Heart left ventricle (tissue), 16 donors: ENCODE measurements around the gene NPC1L1. TPM values are rescaled to one million over a fixed set of nuclear protein-coding genes. Genes with fewer than 3 reads are reported as not detected.

Experiments
- ATAC-seq, 4 donors: fragments of 200-7000 bp; cut with Tn5 transposase; one replicate each; pipeline ENCODE4 v1.9.1; 2020 to 2022; ENCODE audit warnings: moderate library complexity in 4 of 4, mild to moderate bottlenecking in 3 of 4, moderate number of reproducible peaks in 1 of 4
- DNase-seq, 5 donors: peaks; one replicate each; pipeline ENCODE4 v3.0.0-alpha.2; 2020
- H3K27ac ChIP-seq, 12 donors: fragments of 200-600 bp; sonication (generic) in 4 of 12; one replicate each; pipeline versions ENCODE4 v1.5.0 to v1.8.0; 2016 to 2022; ENCODE audit warnings: mild to moderate bottlenecking in 2 of 12
- H3K27me3 ChIP-seq, 9 donors: fragments of 200-600 bp; sonication (generic) in 2 of 9; one replicate each; pipeline versions ENCODE4 v1.5.1 to v1.8.0; 2016 to 2022; ENCODE audit warnings: mild to moderate bottlenecking in 3 of 9
- H3K36me3 ChIP-seq, 9 donors: fragments of 200-600 bp; sonication (generic) in 2 of 9; one replicate each; pipeline versions ENCODE4 v1.5.0 to v1.8.0; 2018 to 2022; ENCODE audit warnings: mild to moderate bottlenecking in 2 of 9
- H3K4me1 ChIP-seq, 12 donors: fragments of 200-600 bp; sonication (generic) in 4 of 12; one replicate each; pipeline versions ENCODE4 v1.5.0 to v1.8.0; 2016 to 2022; ENCODE audit warnings: mild to moderate bottlenecking in 3 of 12
- H3K4me3 ChIP-seq, 12 donors: fragments of 200-600 bp; sonication (generic) in 4 of 12; one replicate each; pipeline versions ENCODE4 v1.5.0 to v1.8.0; 2017 to 2022; ENCODE audit warnings: mild to moderate bottlenecking in 9 of 12, moderate library complexity in 4 of 12
- H3K9me3 ChIP-seq, 12 donors: fragments of 200-600 bp; sonication (generic) in 4 of 12; one replicate each; pipeline versions ENCODE4 v1.5.0 to v1.8.0; 2016 to 2022; ENCODE audit warnings: mild to moderate bottlenecking in 1 of 12
- POLR2A ChIP-seq, 2 donors: fragments of 450-650 bp; IDR thresholded peaks; one replicate each; pipeline ENCODE4 v1.6.1; 2017; ENCODE audit warnings: antibody characterized with exemption in 2 of 2, mild to moderate bottlenecking in 2 of 2, moderate library complexity in 2 of 2
- WGBS, 4 donors: extraction: QIAGEN DNeasy Blood & Tissue Kit in 2 of 4; methylation state at CpG; one replicate each; pipeline versions ENCODE4 v1.1.5 to v1.1.7; 2013 to 2018; 5-methylcytosine and 5-hydroxymethylcytosine counted together
- intact Hi-C, 10 donors: fragments of 100-400 bp; cut with DNase I; formaldehyde crosslinking; loops; one replicate each; pipeline versions ENCODE4 v1.11.1 to v1.14.2; 2022
- long read RNA-seq, 3 donors: library from polyadenylated mRNA; unstranded; transcript quantifications; one replicate each; pipeline ENCODE4 v2.0.0, GENCODE V29; 2020 to 2021
- polyA plus RNA-seq, 2 donors: library from polyadenylated mRNA; stranded (reverse); fragments of 200-250 nt; gene quantifications; one replicate each; pipeline ENCODE4 v1.2.3, GENCODE V29; 2013
- total RNA-seq, 9 donors: library from RNA; depleted of rRNA in 2 of 9; stranded (reverse); fragments of >200 nt in 2 of 9; fragmentation: NEBNext Ultra II Directional in 3 of 9; extraction: Animal tissue kit (Norgen Biotek cat#: 25700) in 3 of 9; gene quantifications; one replicate each; pipeline versions ENCODE4 v1.1.0 to v1.2.4, GENCODE V29; 2016 to 2023
- TF ChIP-seq, protein P1 (sequence below), 12 donors: fragments of 200-600 bp; sonication (generic) in 4 of 12; IDR thresholded peaks; one replicate each; pipeline versions ENCODE4 v1.5.0 to v1.8.0; 2018 to 2022; ENCODE audit warnings: antibody characterized with exemption in 12 of 12, mild to moderate bottlenecking in 5 of 12
- donor health status: ischemic (EF 13 %, LVEDD 7.1; RV severe dilation, severe dysfunction).
- donor health status: healthy with polysubstance abuse.
- donor health status: DM: no; HTN: yes; CAD: no.
- donor health status: DM: no; HTN: no; CAD: no.
- donor health status: ischemic (EF 25% LVEDD 6.9; RV normal size, moderate dysfunction).
- donor health status: ischemic (EF 25% LVEDD 5.7; RV mildly dilated, moderate dysfunction).
- donor health status: healthy.
- donor health status: DM: yes; HTN: yes; CAD: no.
- donor health status: ischemic (EF 35%, LVEDD 5.7; RV mildly dilated, moderate dysfunction).
- donor health status: nonischemic (EF 11% LVEDD 7.7; RV severe dilation, severe dysfunction).
- donor health status: DM: yes; HTN: yes; CAD: no.
- donor health status: PGD.
- donor health status: ischemic (EF 29% LVEDD 5.4; RV normal size, mild dysfunction).
- donor health status: nonischemic (EF 23%, LVEDD 6.1; RV moderate dilation, normal function).

The NPC1L1 gene, protein sequence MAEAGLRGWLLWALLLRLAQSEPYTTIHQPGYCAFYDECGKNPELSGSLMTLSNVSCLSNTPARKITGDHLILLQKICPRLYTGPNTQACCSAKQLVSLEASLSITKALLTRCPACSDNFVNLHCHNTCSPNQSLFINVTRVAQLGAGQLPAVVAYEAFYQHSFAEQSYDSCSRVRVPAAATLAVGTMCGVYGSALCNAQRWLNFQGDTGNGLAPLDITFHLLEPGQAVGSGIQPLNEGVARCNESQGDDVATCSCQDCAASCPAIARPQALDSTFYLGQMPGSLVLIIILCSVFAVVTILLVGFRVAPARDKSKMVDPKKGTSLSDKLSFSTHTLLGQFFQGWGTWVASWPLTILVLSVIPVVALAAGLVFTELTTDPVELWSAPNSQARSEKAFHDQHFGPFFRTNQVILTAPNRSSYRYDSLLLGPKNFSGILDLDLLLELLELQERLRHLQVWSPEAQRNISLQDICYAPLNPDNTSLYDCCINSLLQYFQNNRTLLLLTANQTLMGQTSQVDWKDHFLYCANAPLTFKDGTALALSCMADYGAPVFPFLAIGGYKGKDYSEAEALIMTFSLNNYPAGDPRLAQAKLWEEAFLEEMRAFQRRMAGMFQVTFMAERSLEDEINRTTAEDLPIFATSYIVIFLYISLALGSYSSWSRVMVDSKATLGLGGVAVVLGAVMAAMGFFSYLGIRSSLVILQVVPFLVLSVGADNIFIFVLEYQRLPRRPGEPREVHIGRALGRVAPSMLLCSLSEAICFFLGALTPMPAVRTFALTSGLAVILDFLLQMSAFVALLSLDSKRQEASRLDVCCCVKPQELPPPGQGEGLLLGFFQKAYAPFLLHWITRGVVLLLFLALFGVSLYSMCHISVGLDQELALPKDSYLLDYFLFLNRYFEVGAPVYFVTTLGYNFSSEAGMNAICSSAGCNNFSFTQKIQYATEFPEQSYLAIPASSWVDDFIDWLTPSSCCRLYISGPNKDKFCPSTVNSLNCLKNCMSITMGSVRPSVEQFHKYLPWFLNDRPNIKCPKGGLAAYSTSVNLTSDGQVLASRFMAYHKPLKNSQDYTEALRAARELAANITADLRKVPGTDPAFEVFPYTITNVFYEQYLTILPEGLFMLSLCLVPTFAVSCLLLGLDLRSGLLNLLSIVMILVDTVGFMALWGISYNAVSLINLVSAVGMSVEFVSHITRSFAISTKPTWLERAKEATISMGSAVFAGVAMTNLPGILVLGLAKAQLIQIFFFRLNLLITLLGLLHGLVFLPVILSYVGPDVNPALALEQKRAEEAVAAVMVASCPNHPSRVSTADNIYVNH (N-terminal part only)
- total RNA-seq: under 1 TPM in 5 of 9 donors, not detected in 4; 0.07 to 0.25 (median 0.14) TPM
- polyA plus RNA-seq: under 1 TPM; 0.03 to 0.11 TPM
- long read RNA-seq, donor 1, partial matches to known transcripts: 1 of 1 reads
- long read RNA-seq, donor 1, other reads (novel, unspliced or antisense): 0 of 1 reads
- long read RNA-seq, donor 2, partial matches to known transcripts: 1 of 1 reads
- long read RNA-seq, donor 2, other reads (novel, unspliced or antisense): 0 of 1 reads
- long read RNA-seq, donor 3: 0 reads

DNA sequence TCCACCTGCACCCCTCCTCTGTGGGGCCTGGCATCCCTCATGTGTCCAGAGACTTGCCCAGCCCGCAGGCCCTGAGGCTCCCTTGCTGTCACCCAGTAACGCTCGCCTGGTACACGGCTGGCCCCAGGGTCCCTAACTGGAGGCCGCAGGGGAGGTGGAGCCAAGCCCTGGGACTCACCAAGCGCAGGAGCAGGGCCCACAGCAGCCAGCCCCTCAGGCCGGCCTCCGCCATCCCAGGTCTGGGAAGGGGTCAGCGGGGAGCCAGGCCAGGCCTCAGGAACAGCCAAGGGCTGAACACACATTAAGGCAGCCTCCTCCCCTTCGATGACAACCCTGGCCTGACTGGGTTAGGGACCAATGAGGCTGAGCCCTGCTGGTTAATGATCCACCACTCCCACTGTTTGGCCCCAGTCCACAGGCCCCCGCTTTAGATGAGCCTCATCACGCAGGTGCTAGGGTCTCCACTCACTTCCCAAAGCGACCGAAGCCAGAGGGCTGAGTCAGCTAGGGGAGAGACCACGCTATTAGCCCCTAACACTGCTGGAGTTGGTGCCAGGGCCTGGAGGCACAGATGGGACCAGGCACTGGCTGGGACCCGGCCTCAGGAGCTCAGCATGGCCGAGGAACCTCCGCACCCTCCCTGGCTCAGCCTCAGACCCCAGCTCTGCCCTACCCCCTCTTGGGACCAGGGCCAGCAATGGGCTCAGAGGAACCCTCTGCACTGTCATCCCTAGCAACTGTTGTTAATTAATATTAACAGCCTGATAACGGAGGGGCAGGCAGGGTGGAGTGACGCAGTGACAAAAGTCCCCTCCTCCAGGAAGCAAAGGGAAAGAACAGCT, at the start of gene NPC1L1:
Gene NPC1L1 (minus strand): TSS at position 303 of the 842 bp plus-strand sequence. CDS start 71 bp downstream, at position 232.
- Histone ChIP-seq H3K9me3 (no peaks in the 10 kb centered on the region), H3K27ac (no peak within 1 kb of the TSS), H3K36me3 (no peaks in the 10 kb centered on the region), H3K27me3 (no peaks in the 10 kb centered on the region), H3K4me3 (no peak within 1 kb of the TSS), H3K4me1 (no peaks in the 10 kb centered on the region)
- ATAC-seq: no peak
- WGBS, 4 donors: 78 to 88% (median 86%) methylated on average over 11 to 20 of the region's 20 CpGs
- intact Hi-C loops: no loop called here
- TF ChIP-seq, protein P1, sequence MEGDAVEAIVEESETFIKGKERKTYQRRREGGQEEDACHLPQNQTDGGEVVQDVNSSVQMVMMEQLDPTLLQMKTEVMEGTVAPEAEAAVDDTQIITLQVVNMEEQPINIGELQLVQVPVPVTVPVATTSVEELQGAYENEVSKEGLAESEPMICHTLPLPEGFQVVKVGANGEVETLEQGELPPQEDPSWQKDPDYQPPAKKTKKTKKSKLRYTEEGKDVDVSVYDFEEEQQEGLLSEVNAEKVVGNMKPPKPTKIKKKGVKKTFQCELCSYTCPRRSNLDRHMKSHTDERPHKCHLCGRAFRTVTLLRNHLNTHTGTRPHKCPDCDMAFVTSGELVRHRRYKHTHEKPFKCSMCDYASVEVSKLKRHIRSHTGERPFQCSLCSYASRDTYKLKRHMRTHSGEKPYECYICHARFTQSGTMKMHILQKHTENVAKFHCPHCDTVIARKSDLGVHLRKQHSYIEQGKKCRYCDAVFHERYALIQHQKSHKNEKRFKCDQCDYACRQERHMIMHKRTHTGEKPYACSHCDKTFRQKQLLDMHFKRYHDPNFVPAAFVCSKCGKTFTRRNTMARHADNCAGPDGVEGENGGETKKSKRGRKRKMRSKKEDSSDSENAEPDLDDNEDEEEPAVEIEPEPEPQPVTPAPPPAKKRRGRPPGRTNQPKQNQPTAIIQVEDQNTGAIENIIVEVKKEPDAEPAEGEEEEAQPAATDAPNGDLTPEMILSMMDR (IDR thresholded peaks at IDR 0.05): no peak
- TF ChIP-seq POLR2A (IDR thresholded peaks at IDR 0.05): no peak
- DNase-seq: no peak

DNA sequence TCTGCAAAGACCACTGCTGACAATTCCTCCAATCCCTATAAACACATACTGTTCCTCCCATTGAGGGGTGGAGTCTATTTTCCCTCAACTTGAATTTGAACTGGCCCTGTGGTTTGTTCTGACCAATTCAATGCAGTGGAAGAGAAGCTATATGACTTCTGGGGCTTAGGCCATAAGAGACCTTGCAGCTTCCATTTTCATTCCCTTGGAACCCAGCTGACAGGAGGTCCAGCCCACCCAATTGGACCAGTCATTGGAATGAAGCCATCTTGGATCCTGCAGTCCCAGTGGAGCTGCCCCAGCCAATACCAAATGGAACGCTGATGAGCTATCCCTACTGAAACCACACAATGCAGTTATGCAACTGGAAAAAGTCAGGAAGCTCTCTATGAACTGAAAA, 49.8 kb upstream of the NPC1L1 start:
- no peak overlapping the region for H3K27ac ChIP-seq
- 79 to 88% (median 83%) methylated on average over 1 of the region's 1 CpG for WGBS, 4 donors
- ATAC-seq (no peak), DNase-seq (no peak)
- intact Hi-C loops: loop anchor here in 3 of 10 donors (2.0 to 10.0 kb wide), 3 partner anchors 330 to 524 kb away; partner anchors contain the start of gene TBRG4 (in 1 of the 3)
- TF ChIP-seq POLR2A (IDR thresholded peaks at IDR 0.05): no peak
- TF ChIP-seq, protein P1 (IDR thresholded peaks at IDR 0.05): no peak
- H3K4me1 ChIP-seq: peaks cover 0 to 11% (median 3%) of the 10 kb centered on the region in 12 donors
- no peak overlapping the region for H3K4me3 ChIP-seq
- H3K9me3 ChIP-seq: no peaks in the 10 kb centered on the region
- no peaks in the 10 kb centered on the region for H3K36me3 ChIP-seq
- H3K27me3 ChIP-seq: no peaks in the 10 kb centered on the region
